22Rv1 (cell line): Measurements from ENCODE around the gene IQSEC2.

Experiments
- H3K27ac ChIP-seq: fragments of 450-650 bp; 2 replicates; pipeline ENCODE4 v1.5.1; 2017
- ZFX ChIP-seq: fragments of 450-650 bp; IDR thresholded peaks from 2 replicates; pipeline ENCODE4 v1.6.1; 2017; ENCODE audit warnings: antibody characterized with exemption, borderline replicate concordance
- TF ChIP-seq, protein P1 (sequence below): fragments of 450-650 bp; IDR thresholded peaks from 2 replicates; pipeline ENCODE4 v1.5.1; 2017; ENCODE audit warnings: mild to moderate bottlenecking

The IQSEC2 gene

DNA sequence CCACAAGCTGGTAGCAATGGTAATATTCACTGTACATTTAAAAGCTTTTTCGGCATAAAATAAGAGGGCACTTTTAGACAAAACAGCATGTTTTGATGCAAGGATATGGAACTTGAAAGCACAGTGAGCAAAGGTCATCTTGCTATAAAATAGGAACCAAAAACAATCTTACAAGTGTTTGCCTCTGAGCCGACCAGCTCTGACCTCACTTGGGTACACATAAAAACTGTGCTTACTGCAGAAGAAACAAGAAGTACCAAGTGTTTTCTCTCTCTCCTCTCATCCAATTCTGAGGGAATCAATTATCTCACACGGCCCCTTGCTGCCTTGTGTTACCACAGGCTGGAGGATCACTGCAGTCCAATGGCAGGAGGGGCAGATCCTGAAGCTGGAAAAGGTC lies 4.8 kb upstream of the IQSEC2 start:
- TF ChIP-seq, protein P1, sequence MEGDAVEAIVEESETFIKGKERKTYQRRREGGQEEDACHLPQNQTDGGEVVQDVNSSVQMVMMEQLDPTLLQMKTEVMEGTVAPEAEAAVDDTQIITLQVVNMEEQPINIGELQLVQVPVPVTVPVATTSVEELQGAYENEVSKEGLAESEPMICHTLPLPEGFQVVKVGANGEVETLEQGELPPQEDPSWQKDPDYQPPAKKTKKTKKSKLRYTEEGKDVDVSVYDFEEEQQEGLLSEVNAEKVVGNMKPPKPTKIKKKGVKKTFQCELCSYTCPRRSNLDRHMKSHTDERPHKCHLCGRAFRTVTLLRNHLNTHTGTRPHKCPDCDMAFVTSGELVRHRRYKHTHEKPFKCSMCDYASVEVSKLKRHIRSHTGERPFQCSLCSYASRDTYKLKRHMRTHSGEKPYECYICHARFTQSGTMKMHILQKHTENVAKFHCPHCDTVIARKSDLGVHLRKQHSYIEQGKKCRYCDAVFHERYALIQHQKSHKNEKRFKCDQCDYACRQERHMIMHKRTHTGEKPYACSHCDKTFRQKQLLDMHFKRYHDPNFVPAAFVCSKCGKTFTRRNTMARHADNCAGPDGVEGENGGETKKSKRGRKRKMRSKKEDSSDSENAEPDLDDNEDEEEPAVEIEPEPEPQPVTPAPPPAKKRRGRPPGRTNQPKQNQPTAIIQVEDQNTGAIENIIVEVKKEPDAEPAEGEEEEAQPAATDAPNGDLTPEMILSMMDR: no peak
- no peak for TF ChIP-seq ZFX
- H3K27ac ChIP-seq: peak overlapping the region; percentile 97

- TF ChIP-seq, protein P1: no peak
- TF ChIP-seq ZFX: no peak
- peak overlapping the region; percentile 97 for H3K27ac ChIP-seq
Measured at GRCh38 chrX:53285591-53285990, 4.2 kb upstream of the IQSEC2 start.

GRCh38 chrX:53284684-53285447 lies 3.5 kb upstream of the IQSEC2 start:
- H3K27ac ChIP-seq: peak overlapping the region; percentile 97
- no peak for TF ChIP-seq ZFX
- TF ChIP-seq, protein P1: peak; percentile 63

DNA sequence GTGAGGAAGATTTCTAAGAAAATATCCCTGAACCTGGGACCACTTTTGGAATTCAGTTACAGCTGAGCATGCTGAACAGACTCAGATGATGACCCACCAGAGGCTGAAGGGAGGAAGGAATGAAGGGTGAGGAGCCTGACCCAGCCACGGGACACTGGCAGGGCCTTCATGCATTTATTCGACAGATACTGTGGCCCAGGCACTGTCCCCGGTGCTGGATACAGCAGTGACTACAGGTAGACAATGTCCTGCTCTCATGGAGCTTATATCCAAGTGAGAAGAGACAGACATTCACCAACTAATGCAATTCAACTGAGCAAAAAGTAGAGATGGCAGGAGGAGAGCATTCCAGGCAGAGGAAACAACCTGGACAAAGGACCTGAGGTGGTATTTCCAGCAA lies 2.2 kb upstream of the IQSEC2 start:
- peak overlapping the region; percentile 97 for H3K27ac ChIP-seq
- TF ChIP-seq, protein P1: no peak
- TF ChIP-seq ZFX: no peak

DNA sequence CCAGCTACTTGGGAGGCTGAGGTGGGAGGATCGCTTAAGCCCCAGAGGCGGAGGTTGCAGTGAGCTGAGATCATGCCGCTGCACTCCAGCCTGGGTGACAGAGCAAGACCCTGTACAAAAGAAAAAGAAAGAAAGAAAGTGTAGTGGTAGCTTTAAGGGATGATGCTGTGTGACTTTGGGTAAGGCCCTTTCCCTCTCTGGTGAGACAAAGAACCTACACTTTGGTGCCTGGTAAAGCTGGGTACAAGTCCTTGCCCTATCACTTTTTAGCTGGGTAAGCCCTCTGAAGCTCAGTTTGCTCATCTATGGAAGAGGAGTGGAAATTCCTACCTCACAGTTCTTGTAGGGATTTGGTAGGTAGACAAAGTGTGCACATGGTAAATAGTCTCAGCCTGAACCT lies 1.7 kb upstream of the IQSEC2 start:
- TF ChIP-seq ZFX: no peak
- TF ChIP-seq, protein P1: no peak
- peak overlapping the region; percentile 97 for H3K27ac ChIP-seq

GRCh38 chrX:53281963-53282695 lies 745 bp upstream of the IQSEC2 start:
- H3K27ac ChIP-seq: peak overlapping the region; percentile 97
- TF ChIP-seq, protein P1: no peak
- TF ChIP-seq ZFX: no peak
